Measurements from ENCODE around the gene CSF2RB.

Gene CSF2RB

DNA sequence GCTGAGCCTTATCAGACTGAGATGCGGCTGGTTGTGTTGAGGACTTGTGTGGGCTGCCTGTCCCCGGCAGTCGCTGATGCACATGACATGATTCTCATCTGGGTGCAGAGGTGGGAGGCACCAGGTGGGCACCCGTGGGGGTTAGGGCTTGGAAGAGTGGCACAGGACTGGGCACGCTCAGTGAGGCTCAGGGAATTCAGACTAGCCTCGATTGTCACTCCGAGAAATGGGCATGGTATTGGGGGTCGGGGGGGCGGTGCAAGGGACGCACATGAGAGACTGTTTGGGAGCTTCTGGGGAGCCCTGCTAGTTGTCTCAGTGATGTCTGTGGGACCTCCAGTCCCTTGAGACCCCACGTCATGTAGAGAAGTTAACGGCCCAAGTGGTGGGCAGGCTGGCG is 25.5 kb downstream of the CSF2RB start:
- no peak for DNase-seq

DNA sequence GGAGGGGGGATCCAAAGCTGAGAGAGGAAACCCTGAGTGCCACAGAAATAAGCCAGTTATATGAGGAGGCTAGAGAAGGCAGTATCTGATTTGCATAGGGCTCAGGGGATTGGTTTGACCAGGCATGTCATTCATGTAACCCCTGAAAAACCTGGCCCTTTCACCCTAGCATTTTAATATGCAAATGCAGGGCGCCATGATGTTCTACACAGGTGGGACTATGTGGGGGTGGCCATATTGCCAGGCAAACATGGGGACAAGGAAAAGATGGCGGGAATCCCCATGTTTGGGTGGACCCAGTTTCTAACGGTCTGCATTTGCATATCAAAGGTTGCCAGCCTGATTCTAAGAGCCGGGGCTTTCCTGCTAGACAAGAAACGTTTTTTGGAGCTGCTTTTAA is 27.2 kb downstream of the CSF2RB start:
- DNase-seq: no peak

DNA sequence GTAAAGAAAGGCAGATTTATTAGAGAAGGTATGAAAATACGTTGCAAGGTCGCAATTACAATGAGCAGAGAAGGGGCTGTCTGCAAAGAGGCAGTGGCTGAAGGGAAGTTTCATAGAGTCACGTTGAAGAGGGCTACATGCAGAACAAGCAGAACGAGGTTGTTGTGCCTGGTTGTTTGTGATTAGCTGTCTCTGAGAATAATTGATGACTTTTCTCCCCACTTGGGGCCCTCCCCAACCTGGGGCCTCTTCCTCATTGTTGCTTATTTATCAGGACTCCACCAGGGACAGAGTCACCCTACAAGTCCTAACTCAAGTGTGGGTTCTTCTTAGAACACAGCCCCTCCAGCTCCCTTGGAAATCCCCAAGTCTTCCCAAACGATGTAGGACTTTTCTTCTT is 29.1 kb downstream of the CSF2RB start:
- DNase-seq: no peak

DNA sequence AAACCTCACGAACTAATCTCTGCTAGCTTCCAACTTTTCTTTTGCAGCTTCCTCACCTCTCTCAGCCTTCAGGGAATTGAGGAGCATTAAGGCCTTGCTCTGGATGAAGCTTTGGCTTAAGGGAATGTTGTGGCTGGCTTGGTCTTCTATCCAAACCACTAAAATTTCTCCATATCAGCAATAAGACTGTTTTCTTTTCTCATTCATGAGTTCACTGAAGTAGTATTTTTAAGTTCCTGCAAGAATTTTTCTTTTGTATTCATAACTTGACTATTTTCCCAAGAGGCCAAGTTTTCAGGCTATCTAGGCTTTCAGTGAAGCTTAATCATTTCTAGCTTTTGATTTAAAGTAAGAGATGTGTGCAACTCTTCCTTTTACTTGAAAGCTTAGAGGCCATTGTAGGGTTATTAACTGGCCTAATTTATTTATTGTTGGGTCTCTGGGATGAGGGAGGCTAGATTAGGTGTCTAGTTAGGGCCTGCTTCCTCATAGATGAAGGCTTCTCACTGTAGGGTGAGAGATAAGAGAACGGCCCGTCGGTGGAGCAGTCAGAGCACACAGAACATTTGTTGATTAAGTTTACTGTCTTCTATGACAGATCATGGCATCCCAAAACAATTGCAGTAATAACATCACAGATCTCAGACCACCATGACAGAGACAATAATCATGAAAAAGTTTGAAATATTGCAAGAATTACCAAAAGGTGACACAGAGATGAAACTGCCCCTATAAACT is 33.2 kb downstream of the CSF2RB start:
- DNase-seq: no peak

DNA sequence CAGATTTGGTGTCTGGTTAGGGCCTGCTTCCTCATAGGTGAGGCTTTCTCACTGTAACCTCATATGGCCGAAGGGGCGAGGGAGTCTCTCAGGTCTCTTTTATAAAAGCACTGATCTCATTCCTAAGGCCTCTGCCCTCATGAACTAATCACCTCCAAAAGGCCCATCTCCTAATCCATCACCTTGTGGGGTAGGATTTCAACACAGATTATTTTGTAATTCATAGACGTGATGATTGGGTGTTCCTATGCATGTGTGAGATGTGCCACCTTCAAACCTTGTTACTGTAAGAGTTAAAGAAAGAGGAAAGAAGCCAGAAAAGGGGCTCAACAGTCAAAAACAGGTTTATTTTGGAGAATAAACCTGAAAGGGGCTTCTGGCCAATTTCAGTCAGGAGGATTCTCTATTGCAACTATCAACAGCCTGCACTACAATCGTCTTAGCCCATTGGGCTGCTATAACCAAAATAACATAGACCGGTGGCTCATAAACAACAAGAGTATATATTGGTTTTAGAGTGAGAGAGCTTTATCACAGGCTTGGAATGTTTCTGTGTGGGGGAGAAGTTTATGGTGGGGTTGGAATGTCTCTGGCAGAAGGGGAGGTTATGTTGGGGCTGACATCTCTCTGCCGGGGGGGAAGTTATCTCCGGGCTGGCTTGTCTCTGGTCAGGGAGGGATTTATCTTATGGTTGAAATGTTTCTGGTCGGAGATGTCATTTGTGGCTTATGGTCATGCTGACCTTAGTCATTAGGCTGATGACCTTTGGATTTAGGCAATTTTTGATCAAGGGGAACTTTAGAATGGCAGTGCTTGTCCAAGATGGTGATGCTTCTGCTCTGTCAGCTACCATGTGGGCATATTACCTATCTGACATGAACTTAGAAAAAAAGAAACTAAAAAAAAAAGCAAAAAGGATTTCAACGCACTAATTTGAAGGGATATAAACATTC is 35.1 kb downstream of the CSF2RB start:
- DNase-seq: no peak

DNA sequence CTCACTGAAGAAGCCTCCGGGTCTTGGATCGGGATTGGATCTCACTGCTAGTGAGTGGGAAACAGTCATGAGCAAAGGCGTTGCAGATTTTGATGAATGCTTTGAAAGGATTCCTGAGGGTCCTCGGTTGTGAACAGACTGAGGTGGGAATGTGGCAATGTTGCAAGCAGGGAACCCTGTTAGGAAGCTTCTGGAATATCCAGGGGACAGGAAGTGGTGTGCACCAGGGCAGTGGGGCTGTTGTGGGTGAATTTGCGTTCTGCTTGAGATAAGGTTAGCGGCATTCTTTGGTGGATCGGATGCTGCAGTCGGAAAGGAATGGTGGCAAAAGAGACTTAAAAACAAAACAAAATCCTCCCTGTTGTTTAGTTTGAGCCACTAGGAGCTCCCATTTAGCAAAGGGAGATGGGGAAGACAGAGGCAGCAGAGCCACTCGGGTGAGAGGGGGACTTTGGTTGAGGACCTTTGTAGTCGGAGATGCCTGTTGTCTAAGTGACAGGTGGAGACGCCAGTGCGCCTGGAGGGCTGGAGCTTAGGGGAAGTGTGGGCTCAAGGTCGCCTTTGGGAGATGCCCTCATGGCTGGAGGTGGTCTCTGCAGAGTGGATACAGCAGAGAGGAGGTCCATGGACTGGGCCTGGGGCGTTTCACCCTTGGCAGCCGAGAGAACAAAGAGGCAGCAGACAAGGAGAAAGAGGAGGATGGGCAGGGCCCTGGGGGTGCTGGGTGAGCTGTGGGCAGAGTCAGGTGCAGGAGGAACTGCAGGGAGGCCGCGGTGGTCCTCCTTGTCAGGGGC is 37.6 kb downstream of the CSF2RB start:
- no peak for DNase-seq

DNA sequence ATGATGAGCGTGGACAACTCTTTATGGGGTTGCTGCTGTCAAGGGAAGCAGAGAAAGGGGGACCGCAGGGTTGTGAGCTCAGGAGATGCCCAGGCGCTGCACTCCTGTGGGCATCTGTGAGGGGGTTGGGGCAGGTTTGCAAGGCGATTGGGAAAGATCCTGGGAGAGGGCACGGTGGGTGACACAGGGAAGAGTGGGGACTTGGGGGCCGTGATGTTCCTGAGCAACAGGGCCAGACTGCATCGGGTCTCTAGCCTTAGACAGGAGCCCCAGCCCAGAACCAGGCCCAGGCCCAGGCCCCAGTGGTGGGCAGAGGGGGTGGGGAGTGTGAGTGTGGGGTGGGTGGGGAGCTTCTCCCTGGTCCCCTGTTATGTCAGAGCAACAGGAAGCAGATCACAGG is 38.3 kb downstream of the CSF2RB start:
- DNase-seq: no peak

DNA sequence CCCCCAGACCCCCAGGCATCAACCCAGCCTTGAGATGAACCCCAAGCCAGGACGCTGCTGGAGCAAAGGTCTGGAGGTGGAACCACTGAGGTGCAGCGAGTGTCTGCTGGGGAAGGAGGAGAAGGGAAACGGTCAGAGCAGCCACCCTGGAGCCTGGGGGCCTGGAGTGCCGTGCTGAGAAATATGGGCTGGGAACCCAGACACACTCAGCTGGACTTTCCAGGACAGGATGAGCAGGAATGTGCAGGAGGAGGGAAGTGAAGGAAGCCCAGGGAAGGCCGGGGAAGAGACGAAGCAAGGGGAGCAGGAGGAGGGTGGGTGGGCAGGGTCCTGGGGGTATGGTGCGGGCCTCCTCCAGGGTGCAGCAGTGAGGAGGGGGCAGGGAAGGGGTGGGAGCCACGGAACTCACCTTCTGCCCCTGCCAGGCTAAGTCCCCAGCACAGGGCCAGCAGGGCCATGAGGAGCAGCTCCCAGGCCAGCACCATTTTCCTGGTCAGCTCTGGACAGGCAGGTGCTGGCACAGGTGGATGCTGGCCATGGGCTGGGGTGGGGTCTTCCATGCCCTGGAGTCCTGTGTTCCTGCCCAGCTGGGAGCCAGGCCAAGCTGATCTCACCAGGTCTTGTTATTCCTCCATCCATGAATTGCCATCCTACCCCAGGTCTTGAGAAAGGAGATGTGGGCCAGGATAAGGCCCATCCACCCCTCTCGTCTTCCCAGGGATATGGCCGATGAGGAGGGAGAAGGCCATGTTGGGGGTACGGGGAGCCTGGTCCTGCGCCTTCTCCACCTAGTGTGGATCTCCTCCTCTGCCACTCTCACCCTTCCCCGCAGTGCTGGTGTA is 40.0 kb downstream of the CSF2RB start:
- DNase-seq: no peak

DNA sequence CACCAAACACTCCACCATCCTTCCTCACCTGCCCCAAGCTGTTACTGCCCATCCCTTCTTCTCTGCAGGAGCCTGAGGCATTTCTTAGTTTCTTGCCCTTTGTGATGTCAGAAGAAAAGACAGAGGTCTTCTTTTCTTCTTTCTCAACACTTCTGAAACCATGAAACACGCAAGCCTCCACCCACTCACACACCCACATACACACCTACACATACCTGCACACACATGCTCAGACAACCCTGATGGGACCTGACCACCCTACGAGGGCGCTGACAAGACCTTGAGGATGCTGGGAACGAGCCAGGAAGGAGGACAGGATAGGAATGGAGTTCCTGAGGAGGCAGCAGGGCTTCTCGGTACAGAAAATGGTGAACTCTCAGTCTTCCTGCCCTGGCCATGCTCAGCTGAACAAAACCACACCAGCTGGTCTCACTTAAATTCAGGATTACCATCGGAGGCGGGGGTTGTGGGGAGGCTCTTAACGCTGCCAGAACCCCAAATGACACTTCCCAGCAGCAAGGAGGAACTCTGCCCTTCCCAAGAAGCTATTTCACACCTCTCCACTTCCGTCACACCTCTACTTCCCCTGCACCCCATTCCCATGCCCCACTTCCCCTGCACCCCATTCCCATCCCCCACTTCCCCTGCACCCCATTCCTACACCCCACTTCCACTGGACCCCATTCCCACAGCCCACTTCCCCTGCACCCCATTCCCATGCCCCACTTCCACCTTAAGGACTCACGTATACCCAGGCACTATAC is 41.0 kb downstream of the CSF2RB start:
- DNase-seq: no peak

DNA sequence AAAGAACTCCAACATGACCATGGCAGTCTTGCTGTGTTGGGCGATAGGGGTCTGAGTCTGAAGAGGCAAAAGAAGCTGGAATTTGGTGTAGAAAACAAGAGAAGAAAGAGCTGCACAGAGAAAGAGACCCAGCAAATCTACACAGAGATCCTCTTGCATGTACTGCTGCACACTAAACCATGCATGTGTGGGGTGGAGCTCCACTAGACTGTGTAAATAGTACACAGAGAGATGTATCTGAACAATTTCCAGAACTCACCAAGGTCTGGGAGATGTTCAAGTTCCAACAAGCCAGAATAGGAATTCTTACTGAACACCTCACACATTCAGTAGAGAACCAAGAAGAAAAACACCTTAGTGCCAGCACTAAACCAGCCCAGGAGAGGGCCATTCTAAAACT is 42.3 kb downstream of the CSF2RB start:
- no peak for DNase-seq

DNA sequence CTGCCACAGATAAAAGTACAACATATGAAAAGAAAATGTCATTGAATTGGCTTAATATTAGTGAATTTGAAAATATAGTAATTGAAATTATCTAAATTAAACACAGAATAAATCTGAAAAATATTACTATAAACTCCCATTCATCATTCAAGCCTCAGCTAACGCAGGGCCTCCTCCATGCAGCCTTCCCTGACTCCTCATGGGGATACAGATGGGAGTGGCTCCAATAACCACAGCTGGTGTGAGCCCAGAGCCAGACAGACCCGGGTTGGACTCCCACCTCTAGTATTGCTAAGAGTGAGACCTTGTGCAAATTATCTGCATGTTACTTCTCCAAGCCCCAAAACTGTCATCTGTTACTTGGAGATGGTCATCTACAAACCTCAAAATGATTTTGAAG is 44.9 kb downstream of the CSF2RB start:
- no peak for DNase-seq

DNA sequence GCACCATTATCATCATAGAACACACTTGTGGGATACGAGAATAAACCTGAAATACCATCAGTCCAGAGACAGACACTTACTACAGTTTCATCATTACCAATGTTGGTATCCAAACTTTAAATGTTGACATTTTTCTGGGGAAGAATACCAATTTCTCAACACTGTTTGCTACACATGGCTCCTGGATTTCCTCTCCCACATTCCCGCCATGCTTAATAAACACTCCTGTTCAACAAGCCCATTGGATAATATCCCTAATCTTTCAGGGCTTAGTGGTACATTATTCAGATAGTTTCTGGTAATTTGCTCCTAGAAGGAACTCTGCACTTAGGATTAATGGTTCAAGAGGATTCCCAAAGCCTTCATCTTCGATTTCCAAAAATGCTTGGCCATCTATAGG is 48.2 kb downstream of the CSF2RB start:
- no peak for DNase-seq

DNA sequence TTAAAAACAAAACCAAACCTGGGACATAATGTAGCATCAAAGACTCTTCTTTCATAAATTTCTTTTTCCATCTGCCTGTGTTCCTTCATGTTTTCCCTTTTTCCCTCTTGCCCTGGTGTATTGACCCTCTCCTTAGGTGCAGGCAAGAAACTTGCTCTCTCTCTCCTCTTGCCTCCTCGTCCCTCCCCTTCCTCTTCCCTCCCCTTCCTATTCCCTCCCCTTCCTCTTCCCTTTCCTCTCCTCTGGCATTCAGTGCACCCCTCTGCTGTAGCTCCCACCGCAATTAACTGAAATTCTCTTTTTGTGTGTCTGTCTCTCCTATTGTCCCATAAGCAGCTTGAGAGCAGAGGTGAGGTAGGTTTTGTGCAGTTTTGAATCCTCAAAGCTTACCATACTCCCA is 49.9 kb downstream of the CSF2RB start:
- no peak for DNase-seq

DNA sequence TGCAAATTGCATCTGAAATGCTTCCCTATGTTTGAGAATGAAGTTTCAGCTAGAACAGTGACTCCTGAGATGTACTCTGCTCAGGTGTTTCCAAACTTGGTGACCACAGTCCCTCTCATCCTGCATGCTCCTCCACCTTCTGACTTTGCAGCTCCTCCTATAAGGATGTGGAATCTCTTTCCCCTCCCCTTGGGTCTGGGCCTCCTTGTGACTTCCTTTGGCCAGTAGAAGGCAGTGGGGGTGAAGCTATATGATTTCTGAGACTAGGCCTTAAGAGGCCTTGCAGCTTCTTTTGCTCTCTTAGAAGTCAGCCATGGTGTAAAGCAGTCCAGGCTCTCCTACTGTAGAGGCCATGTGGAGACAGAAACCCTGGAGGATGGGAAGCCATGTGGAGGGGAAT is 50.7 kb downstream of the CSF2RB start:
- DNase-seq: no peak

DNA sequence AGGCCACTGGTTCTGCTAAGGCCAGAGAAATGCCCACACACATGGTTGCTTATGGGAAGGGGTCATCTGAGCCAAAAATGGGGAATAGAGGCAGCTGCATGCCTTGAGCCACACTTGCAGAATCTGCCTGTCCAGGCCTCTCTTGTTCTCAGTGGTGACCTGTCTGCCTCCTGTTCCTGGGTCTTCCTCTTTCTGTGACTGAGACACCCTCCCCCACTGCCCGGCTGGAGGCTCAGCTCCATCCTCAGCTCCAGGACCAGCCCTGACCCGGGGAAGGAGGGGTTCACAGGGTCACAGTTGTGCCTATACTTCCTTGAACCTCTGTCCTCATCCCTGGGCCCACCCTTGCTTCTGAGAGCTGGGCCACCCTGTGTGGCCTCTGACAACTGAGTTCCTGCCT is 52.3 kb downstream of the CSF2RB start:
- DNase-seq: no peak

DNA sequence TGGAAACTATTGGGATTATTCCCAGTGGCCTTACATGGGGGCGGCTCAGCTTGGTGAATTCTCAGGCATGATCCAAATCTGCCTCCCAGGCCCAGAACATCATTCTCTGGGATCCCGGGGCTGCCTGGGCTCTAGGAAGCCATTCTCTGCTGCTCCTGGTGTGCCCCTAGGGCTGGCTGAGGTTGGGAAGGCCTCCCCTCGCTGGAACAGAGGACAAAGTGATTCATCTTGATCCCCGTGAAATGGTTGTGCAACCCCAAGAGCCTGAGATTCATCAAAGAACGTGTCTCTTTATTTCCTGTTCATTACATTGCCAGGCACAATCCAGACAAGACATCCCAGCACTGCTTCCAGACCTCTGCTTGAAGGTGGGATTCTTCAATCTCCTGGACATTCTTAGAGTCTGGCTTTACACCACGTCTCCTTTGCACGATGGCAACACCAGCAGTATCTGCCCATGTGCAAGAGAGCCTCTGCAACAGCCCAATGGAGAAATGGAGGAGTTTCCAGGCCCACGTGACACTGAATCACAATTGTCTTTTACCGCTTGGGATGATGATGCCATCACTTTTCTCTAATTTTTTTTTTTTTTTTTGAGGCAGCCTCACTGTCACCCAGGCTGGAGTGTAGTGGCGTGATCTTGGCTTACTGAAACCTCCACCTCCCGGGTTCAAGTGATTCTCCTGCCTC is 53.6 kb downstream of the CSF2RB start:
- DNase-seq: no peak

DNA sequence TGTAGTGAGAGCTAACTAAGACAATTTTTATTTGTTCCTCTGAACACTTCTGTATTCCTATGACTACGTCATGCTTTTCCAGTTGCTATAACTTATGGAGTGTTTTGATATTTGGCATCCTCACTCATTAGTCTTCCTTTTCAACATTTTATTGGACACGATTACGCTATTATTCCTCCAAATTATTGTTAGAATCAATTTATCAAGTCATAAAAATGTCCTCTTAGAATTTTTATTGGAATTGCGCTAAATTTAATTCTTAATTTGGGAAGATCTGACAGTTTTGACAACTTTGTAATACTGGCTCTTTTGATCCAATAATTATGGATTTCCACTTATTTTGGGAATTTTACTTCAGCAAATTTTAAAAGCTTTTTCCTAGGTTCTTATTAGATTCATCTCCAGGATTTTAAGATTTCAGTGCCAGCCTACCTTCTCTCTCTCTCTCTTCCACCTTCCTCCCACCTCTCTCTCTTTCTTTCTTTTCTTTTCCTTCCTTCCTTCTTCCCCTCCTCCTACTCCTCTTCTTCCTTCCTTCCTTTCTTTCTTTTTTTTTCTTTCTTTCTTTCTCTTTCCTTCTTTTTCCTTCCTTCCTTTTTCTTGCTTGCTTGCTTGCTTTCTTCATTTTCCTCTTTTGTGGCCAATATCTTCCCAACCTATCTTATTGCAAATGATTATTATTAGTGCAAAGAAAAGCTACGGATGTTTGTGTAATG is 55.0 kb downstream of the CSF2RB start:
- DNase-seq: no peak

DNA sequence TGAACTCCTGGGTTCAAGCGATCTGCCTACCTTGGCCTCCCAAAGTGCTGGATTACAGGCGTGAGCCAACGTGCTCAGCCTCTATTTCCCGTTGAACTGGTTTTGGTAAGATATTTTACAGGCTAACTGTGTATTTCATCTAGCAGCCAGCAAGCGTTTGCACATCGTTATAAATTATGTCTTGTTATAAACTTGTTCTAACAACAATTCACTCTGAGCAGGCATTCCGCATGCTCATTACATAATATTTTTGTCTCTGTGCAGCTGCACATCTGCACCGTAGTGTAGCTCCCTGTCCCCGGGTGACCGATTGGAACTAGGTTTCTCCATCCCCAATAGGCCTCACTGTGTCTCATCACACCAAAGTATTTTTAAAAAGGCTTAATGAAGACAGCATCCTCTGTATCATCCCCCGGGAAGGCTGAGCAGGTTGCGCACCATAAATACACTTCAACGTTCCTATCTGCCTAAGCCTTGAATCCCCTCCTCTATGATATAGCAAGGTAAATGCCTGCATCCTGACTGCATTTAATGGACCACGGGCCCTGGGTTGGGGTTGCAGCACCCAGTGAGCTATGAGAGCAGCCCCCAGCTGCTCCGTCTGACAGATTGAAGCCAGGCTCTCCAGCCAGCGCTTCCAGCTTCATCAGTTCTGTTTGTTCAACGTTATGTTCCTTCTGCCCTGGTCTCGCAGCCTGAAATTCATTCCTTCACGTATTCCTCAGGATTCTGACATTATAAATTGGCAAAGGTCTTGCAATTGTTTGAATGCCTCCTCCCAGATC is 58.1 kb downstream of the CSF2RB start:
- no peak for DNase-seq

DNA sequence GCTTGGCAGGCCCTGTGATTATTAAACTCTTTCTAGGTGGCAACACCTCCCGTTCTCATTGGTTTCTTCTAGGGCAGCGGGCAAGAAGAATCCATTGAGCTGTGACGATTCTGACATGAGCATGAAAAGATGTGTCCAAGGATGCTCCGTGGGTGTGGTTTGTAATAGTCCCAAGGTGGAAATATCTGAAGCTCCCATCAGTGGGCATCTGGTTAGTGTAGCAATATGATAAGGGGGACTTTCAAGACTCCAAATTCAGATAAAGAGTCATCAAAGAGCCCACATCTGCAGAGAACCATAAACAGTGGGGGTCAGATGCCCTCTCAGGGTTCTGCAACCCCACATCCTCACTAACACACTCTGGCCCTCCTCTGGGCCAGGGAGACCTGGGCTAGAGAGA is 63.2 kb downstream of the CSF2RB start:
- no peak for DNase-seq

All from effector CD4-positive, alpha-beta T cell (primary cell).